GM12801 (cell line): ENCODE measurements around the gene XPR1.

Experiments used
- TF ChIP-seq, protein P1 (sequence below): IDR thresholded peaks from one replicate; pipeline ENCODE4 v1.5.1; 2011; ENCODE audit warnings: control low read depth; ENCODE audit not compliant: insufficient read length; ENCODE audit errors: extremely low read depth

The XPR1 gene

DNA sequence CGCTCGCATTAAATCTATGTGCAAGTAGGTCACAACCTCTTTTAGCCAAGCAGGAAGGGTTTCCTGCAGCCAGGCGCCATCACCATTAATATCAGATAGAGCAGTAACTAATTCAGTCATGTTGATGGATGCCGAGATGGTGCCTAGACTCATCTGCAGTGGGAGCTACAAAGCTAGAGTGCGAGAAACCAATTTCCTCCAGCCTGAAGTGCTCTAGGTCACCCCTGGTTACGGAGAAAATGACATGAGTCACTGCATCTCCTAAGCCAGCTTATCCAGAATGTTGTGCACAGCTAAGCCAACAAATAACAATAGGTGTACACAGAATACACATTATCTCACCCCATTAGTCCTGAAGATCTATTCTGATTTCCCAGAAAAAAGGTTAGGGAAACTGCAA is 37.1 kb upstream of the XPR1 start:
- TF ChIP-seq, protein P1, sequence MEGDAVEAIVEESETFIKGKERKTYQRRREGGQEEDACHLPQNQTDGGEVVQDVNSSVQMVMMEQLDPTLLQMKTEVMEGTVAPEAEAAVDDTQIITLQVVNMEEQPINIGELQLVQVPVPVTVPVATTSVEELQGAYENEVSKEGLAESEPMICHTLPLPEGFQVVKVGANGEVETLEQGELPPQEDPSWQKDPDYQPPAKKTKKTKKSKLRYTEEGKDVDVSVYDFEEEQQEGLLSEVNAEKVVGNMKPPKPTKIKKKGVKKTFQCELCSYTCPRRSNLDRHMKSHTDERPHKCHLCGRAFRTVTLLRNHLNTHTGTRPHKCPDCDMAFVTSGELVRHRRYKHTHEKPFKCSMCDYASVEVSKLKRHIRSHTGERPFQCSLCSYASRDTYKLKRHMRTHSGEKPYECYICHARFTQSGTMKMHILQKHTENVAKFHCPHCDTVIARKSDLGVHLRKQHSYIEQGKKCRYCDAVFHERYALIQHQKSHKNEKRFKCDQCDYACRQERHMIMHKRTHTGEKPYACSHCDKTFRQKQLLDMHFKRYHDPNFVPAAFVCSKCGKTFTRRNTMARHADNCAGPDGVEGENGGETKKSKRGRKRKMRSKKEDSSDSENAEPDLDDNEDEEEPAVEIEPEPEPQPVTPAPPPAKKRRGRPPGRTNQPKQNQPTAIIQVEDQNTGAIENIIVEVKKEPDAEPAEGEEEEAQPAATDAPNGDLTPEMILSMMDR, result no peak

DNA sequence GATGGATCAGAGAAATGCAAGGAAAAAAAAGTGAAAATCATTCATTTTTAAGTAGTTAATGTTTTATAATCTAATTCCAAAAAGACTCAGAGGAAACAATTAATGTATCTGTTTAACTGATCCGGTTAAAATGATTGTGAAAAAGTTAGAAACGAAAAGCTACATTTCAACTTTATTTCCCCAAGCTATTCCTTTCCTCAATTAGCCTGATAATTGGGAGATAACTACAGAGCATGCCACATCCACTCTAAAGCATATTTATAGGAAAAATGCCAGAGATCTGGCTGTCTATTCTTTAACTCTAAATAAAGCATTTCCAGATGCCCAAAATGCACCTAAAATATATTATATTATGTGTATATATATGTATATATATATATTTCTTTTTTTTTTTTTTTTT is 35.9 kb upstream of the XPR1 start:
- TF ChIP-seq, protein P1, result no peak

DNA sequence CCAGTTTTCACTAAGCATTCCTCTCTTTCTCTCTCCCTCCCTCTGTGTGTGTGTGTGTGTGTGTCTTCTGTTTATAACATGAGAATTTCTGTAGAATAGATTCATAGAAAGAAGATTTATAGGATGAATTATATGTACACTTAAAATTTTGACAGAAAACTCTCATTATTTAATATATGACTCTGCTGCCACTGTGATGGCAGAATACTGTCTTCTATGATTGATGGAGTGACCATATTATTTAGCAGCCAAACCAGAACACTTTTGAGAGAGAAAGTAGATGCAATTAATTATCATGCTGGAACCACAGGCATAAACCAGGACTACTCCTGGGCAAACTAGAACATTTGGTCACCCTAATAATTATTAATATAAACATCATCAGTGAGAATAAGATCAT is 34.3 kb upstream of the XPR1 start:
- TF ChIP-seq, protein P1, result no peak

DNA sequence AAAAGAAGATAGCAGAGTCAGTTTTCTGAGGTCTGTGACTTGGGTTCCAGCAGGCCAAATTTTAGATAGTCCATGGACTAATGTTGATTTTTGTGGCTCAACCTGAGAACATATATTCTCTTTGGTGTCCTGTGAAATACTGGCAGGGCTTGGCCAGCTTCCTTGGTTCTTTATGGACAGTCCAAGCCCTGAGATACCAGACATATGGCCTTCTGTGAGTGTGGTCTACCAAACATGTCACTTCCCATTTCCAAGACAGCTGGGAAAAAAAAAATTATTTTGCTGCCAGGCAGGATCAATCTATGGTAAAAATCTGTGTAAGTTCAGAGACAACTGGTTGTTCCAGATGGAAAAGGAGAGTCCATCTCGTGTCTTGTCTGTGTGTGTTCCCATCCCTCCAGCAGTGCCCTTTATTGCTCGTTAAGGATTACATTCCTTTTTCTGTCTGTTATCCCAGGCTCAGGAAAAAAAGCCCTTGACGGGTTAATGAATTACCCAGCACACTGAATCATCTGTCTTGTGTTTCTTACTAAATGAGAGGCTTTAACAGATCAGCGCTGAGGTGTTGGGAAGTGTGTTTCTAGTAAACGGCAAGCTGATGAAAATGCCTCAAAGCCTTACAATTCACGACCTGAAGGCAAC is 33.4 kb upstream of the XPR1 start:
- TF ChIP-seq, protein P1, result no peak

DNA sequence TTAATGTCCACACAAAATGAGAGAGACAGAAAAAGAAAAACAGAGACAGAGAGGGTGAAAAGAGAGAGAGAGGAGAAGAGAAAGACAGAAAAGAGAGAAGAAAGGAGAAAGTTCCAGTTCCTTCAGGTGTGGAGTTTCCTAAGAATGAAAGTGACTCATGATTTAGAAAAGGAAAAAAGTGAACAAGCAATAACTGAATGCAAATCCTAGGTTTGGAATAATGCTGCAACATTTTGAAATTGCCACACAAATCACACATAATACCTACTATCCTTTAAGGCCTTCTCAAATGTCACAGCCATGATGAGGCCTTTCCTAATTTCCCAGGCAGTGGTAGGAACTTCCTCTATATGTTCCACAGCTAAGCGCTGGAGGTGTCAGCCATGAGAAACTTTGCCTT is 31.5 kb upstream of the XPR1 start:
- TF ChIP-seq, protein P1, result no peak

DNA sequence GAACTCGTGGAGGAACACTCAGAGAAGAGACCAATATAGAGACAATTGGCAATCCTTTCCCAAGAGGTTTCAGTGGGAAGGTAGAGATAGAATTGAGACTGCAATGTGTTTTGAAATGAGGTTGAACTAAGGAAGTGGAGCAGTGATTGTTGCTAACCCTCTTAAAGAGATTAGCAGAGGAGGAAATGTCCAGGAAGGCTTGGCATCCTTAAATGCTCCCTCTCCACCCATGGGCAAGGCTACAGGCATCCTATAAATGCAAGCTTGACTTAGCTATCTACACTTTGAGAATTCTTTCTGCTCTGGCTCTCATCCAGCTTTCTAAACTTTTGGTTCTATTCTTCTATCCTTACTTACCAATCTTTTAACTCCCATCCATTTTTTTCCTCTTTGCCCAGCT is 30.3 kb upstream of the XPR1 start:
- TF ChIP-seq, protein P1, result no peak

DNA sequence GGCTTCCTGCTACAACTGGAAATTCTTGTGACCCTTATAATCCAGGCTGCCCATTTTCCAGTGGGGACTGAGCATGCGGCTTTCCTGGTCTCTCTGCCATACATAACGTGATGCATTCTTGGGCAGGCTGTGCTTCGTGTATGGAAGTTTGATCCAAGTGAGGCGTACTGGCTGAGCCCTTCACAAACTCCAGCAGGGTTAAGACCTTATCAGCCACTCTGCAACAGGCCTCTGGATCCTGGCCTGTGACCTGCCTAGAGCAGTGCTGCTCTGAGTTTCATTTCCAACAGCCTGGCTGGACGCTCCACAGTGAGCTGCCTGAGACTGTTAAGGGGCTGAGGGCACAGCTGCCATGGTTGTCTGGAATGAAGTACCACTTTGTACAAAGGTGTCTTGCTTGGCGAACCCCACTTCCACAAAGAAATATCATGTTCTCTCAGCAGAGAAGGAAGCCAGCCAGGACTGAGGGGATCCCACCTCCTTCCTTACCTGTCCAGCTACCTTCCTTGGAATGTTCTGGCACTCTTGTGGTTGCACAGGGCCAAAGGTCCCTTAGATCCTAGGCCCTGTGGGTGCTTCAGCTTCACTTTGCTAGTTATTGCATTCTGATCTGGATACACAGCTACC is 28.5 kb upstream of the XPR1 start:
- TF ChIP-seq, protein P1, result no peak

DNA sequence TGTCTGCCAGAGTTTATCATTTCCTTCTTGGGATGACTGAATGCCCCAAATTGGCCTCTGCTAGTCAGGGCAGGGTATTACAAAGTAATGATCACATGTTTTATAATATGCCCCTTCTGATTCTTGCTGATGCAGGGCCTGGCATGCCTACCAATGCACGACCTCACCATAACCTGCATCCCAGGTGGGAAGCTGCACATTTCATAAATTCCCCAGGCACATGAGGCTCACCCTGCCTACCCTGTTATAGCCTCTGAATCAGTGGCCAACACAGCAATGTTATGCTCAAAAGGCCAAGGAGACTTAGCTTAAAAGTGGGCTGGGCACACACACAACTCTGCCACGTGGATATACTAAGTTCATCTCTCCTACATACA is 28.0 kb upstream of the XPR1 start:
- TF ChIP-seq, protein P1, result no peak
